Dermis blood vessel endothelial cell (primary cell): ENCODE measurements around the gene VEGFA. TPM values are rescaled to one million over a fixed set of nuclear protein-coding genes. Genes with fewer than 3 reads are reported as not detected.

Experiments
- DNase-seq: peaks from one replicate; pipeline ENCODE4 v3.0.0; 2010
- total RNA-seq: library from RNA; depleted of rRNA; stranded (reverse); fragments of >200 nt; gene quantifications from 2 replicates; pipeline ENCODE4 v1.2.3, GENCODE V29; 2014

VEGFA gene
- total RNA-seq, 1 donor from 2014 or later, result 10.9 TPM

- DNase-seq, result no peak
Measured at GRCh38 chr6:43760210-43761168, 9.5 kb upstream of the VEGFA start.

- DNase-seq, result no peak
Measured at GRCh38 chr6:43761666-43762409, 8.2 kb upstream of the VEGFA start.

- DNase-seq, result no peak
Measured at GRCh38 chr6:43762410-43762768, 7.6 kb upstream of the VEGFA start.

GRCh38 chr6:43762966-43763695, 6.9 kb upstream of the VEGFA start:
- no peak for DNase-seq

- DNase-seq, result no peak
Measured at GRCh38 chr6:43763812-43764522, 6.0 kb upstream of the VEGFA start.

GRCh38 chr6:43764772-43765171, 5.2 kb upstream of the VEGFA start:
- DNase-seq, result no peak

GRCh38 chr6:43765776-43766499, 4.1 kb upstream of the VEGFA start:
- DNase-seq, result no peak

GRCh38 chr6:43766500-43766853, 3.5 kb upstream of the VEGFA start:
- DNase-seq, result no peak

GRCh38 chr6:43766964-43767461, 3.0 kb upstream of the VEGFA start:
- DNase-seq, result no peak

- DNase-seq, result no peak
Measured at GRCh38 chr6:43767553-43768505, 2.2 kb upstream of the VEGFA start.

GRCh38 chr6:43768506-43768860, 1.5 kb upstream of the VEGFA start:
- no peak for DNase-seq

- no peak for DNase-seq
Measured at GRCh38 chr6:43768983-43769525, 957 bp upstream of the VEGFA start.

GRCh38 chr6:43770372-43771209, 580 bp downstream of the VEGFA start:
- DNase-seq, result peak; percentile 71

- peak; percentile 67 for DNase-seq
Measured at GRCh38 chr6:43771210-43771857, 1.3 kb downstream of the VEGFA start.

- peak; percentile 64 for DNase-seq
Measured at GRCh38 chr6:43771858-43772680, 2.1 kb downstream of the VEGFA start.

- DNase-seq, result peak; percentile 19
Measured at GRCh38 chr6:43772681-43773049, 2.7 kb downstream of the VEGFA start.

GRCh38 chr6:43773050-43773979, 3.3 kb downstream of the VEGFA start:
- peak; percentile 70 for DNase-seq
